Fibroblast of lung (primary cell): ENCODE results near the gene KCNT1. TPM values are rescaled to one million over a fixed set of nuclear protein-coding genes. Genes with fewer than 3 reads are reported as not detected.

Experiments used
- DNase-seq, 2 donors: peaks; one replicate each; pipeline versions ENCODE4 v3.0.0 to v3.0.0-alpha.2; 2010; ENCODE audit warnings: low read depth in 2 of 2
- H2AFZ ChIP-seq: 2 replicates; pipeline ENCODE4 v1.5.1; 2012; ENCODE audit warnings: low read length, control low read depth, inconsistent platforms
- H3K27ac ChIP-seq: 2 replicates; pipeline ENCODE4 v1.5.1; 2011; ENCODE audit warnings: low read length, control low read depth; ENCODE audit not compliant: insufficient read depth
- H3K27me3 ChIP-seq: 2 replicates; pipeline ENCODE4 v1.5.1; 2011; ENCODE audit warnings: mild to moderate bottlenecking, low read length; ENCODE audit not compliant: control insufficient read depth, insufficient read depth
- H3K36me3 ChIP-seq: 2 replicates; pipeline ENCODE4 v1.5.1; 2011; ENCODE audit warnings: low read length; ENCODE audit not compliant: control insufficient read depth, insufficient read depth
- H3K4me1 ChIP-seq: 2 replicates; pipeline ENCODE4 v1.5.1; 2011; ENCODE audit warnings: low read length; ENCODE audit not compliant: control insufficient read depth, insufficient read depth; ENCODE audit errors: extremely low read depth
- H3K4me2 ChIP-seq: 2 replicates; pipeline ENCODE4 v1.5.1; 2011; ENCODE audit warnings: low read length, control low read depth; ENCODE audit not compliant: insufficient read depth; ENCODE audit errors: extremely low read depth
- H3K4me3 ChIP-seq, 4 experiments: fragments of 200-600 bp in 1 of 4; sonication (generic) in 1 of 4; replicated peaks in 1 of 4; 2 replicates each; pipeline ENCODE4 v1.5.1; 2011 to 2016; ENCODE audit warnings: low read length in 4 of 4, low read depth in 3 of 4, mild to moderate bottlenecking in 3 of 4, control low read depth in 2 of 4, inconsistent platforms in 1 of 4, mixed read lengths in 1 of 4; ENCODE audit not compliant: insufficient read depth in 1 of 4; ENCODE audit errors: control extremely low read depth in 1 of 4
- H3K79me2 ChIP-seq: 2 replicates; pipeline ENCODE4 v1.5.1; 2012; ENCODE audit warnings: mild to moderate bottlenecking, low read length, inconsistent platforms; ENCODE audit not compliant: control insufficient read depth, insufficient read depth
- H3K9ac ChIP-seq: 2 replicates; pipeline ENCODE4 v1.5.1; 2011; ENCODE audit warnings: mild to moderate bottlenecking, low read length, control low read depth; ENCODE audit not compliant: insufficient read depth
- H3K9me3 ChIP-seq: 2 replicates; pipeline ENCODE4 v1.5.1; 2012; ENCODE audit warnings: low read depth, low read length; ENCODE audit not compliant: control insufficient read depth, insufficient read depth
- H4K20me1 ChIP-seq: 2 replicates; pipeline ENCODE4 v1.5.1; 2011; ENCODE audit warnings: low read length; ENCODE audit not compliant: control insufficient read depth, insufficient read depth; ENCODE audit errors: extremely low read depth
- CTCF ChIP-seq, 2 donors: IDR thresholded peaks in 1 of 2; conservative IDR thresholded peaks in 1 of 2; 1 replicate in 1 of 2; 2 replicates in 1 of 2; pipeline ENCODE4 v1.5.1; 2011 to 2012; ENCODE audit warnings: low read length in 2 of 2, control low read depth in 1 of 2, inconsistent platforms in 1 of 2, low read depth in 1 of 2, mild to moderate bottlenecking in 1 of 2
- EZH2 ChIP-seq: IDR thresholded peaks from 2 replicates; pipeline ENCODE4 v1.5.1; 2012; ENCODE audit warnings: low read length, control low read depth, mild to moderate bottlenecking; ENCODE audit errors: missing control alignments
- polyA plus RNA-seq, 2 donors: library from polyadenylated mRNA; depleted of rRNA in 1 of 2; stranded (reverse) in 1 of 2; unstranded in 1 of 2; fragments of >200 nt; gene quantifications; 2 replicates each; pipeline ENCODE4 v1.2.1, GENCODE V29; 2011 to 2012; ENCODE audit warnings: missing spikeins in 1 of 2
- total RNA-seq: library from RNA; depleted of rRNA; stranded (reverse); fragments of >200 nt; gene quantifications from 2 replicates; pipeline ENCODE4 v1.2.1, GENCODE V29; 2014

Gene KCNT1
- total and polyA plus RNA-seq, 2 donors (not counting 1 experiment from before 2014, with no cell fraction given): not detected

- no peaks in the 10 kb centered on the region for H3K4me1 ChIP-seq
- H4K20me1 ChIP-seq: no peaks in the 10 kb centered on the region
- H3K79me2 ChIP-seq: no peaks in the 10 kb centered on the region
- no peak overlapping the region for H3K9ac ChIP-seq
- H3K27ac ChIP-seq: no peak overlapping the region
- H3K9me3 ChIP-seq: no peaks in the 10 kb centered on the region
- TF ChIP-seq CTCF (conservative IDR thresholded peaks at IDR 0.05 in 1 of 2, IDR thresholded peaks at IDR 0.05 in 1 of 2; ENCODE audit: low read depth in 1 of 2, low read length in 2 of 2) (no peak), EZH2 (no peak)
- DNase-seq: no peak
- no peak overlapping the region for H3K4me2 ChIP-seq
- no peak overlapping the region for H2AFZ ChIP-seq
- H3K36me3 ChIP-seq: no peaks in the 10 kb centered on the region
- H3K4me3 ChIP-seq: no peak overlapping the region
- H3K27me3 ChIP-seq: peaks cover 8% of the 10 kb centered on the region
These were observed 14.1 kb downstream of the KCNT1 start for GRCh38 chr9:135716045-135716444.

- H3K36me3 ChIP-seq: no peaks in the 10 kb centered on the region
- H3K4me2 ChIP-seq: no peak overlapping the region
- no peaks in the 10 kb centered on the region for H3K9me3 ChIP-seq
- no peak overlapping the region for H3K9ac ChIP-seq
- no peaks in the 10 kb centered on the region for H3K79me2 ChIP-seq
- peaks cover 8% of the 10 kb centered on the region for H3K27me3 ChIP-seq
- DNase-seq: no peak
- H4K20me1 ChIP-seq: no peaks in the 10 kb centered on the region
- H3K27ac ChIP-seq: no peak overlapping the region
- H2AFZ ChIP-seq: no peak overlapping the region
- no peak for TF ChIP-seq EZH2
- no peak for TF ChIP-seq CTCF (conservative IDR thresholded peaks at IDR 0.05 in 1 of 2, IDR thresholded peaks at IDR 0.05 in 1 of 2; ENCODE audit: low read depth in 1 of 2, low read length in 2 of 2)
- no peak overlapping the region for H3K4me3 ChIP-seq
- no peaks in the 10 kb centered on the region for H3K4me1 ChIP-seq
These were observed 15.4 kb downstream of the KCNT1 start for GRCh38 chr9:135717410-135717809.

GRCh38 chr9:135718616-135719015 lies 16.6 kb downstream of the KCNT1 start:
- DNase-seq: peak in 1 of 2 donors; percentile 42
- peaks cover 8% of the 10 kb centered on the region for H3K27me3 ChIP-seq
- no peak overlapping the region for H3K27ac ChIP-seq
- H4K20me1 ChIP-seq: no peaks in the 10 kb centered on the region
- no peak overlapping the region for H2AFZ ChIP-seq
- H3K4me1 ChIP-seq: no peaks in the 10 kb centered on the region
- H3K9ac ChIP-seq: no peak overlapping the region
- H3K4me2 ChIP-seq: no peak overlapping the region
- H3K79me2 ChIP-seq: no peaks in the 10 kb centered on the region
- H3K36me3 ChIP-seq: no peaks in the 10 kb centered on the region
- H3K4me3 ChIP-seq: no peak overlapping the region
- H3K9me3 ChIP-seq: no peaks in the 10 kb centered on the region
- TF ChIP-seq EZH2: no peak
- no peak for TF ChIP-seq CTCF (conservative IDR thresholded peaks at IDR 0.05 in 1 of 2, IDR thresholded peaks at IDR 0.05 in 1 of 2; ENCODE audit: low read depth in 1 of 2, low read length in 2 of 2)
